GM12878 (cell line): Measurements from ENCODE around the gene TNFSF13. TPM values are rescaled to one million over a fixed set of nuclear protein-coding genes. Genes with fewer than 3 reads are reported as not detected.

Source experiments
- CTCF ChIP-seq, 3 experiments: IDR thresholded peaks in 2 of 3; conservative IDR thresholded peaks in 1 of 3; 2 replicates each; pipeline ENCODE4 v1.5.1; 2011; ENCODE audit warnings: low read depth in 3 of 3, low read length in 3 of 3, mild to moderate bottlenecking in 3 of 3, control low read depth in 2 of 3, moderate library complexity in 2 of 3, inconsistent platforms in 1 of 3, mixed read lengths in 1 of 3; ENCODE audit not compliant: control insufficient read depth in 2 of 3, insufficient read depth in 1 of 3; ENCODE audit errors: extremely low read depth in 1 of 3
- CUX1 ChIP-seq: IDR thresholded peaks from 2 replicates; pipeline ENCODE4 v1.6.1; 2012; ENCODE audit warnings: improper control_type of control experiment, low read depth, low read length; ENCODE audit not compliant: insufficient replicate concordance
- DPF2 ChIP-seq: fragments of 450-650 bp; IDR thresholded peaks from 2 replicates; pipeline ENCODE4 v1.6.1; 2017; ENCODE audit warnings: mild to moderate bottlenecking
- EED ChIP-seq: sonication (generic); IDR thresholded peaks from 2 replicates; pipeline ENCODE4 v1.6.1; 2016; ENCODE audit warnings: antibody characterized with exemption, low read depth
- FOS ChIP-seq: IDR thresholded peaks from 3 replicates; pipeline ENCODE4 v1.6.1; 2011; ENCODE audit warnings: borderline replicate concordance; ENCODE audit not compliant: insufficient read length; ENCODE audit errors: extremely low read depth
- KLF5 ChIP-seq: fragments of 450-650 bp; IDR thresholded peaks from 2 replicates; pipeline ENCODE4 v1.6.1; 2014; ENCODE audit warnings: mild to moderate bottlenecking; ENCODE audit not compliant: partially characterized antibody
- MEF2B ChIP-seq: fragments of 450-650 bp; IDR thresholded peaks from 2 replicates; pipeline ENCODE4 v1.6.1; 2018; ENCODE audit warnings: mild to moderate bottlenecking, moderate library complexity; ENCODE audit not compliant: partially characterized antibody, poor library complexity, severe bottlenecking
- MTA2 ChIP-seq: fragments of 450-650 bp; IDR thresholded peaks from 2 replicates; pipeline ENCODE4 v1.6.1; 2016; ENCODE audit warnings: low read depth, mild to moderate bottlenecking, moderate library complexity
- MTA3 ChIP-seq: IDR thresholded peaks from 2 replicates; pipeline ENCODE4 v1.6.1; 2012; ENCODE audit warnings: low read length, inconsistent platforms, borderline replicate concordance
- MYB ChIP-seq: fragments of 150-350 bp; IDR thresholded peaks from 2 replicates; pipeline ENCODE4 v1.6.1; 2014; ENCODE audit warnings: mild to moderate bottlenecking, low read depth, low read length, borderline replicate concordance
- PKNOX1 ChIP-seq: fragments of 450-650 bp; IDR thresholded peaks from 2 replicates; pipeline ENCODE4 v1.6.1; 2016; ENCODE audit warnings: mild to moderate bottlenecking
- TAF1 ChIP-seq: IDR thresholded peaks from 2 replicates; pipeline ENCODE4 v1.6.1; 2011; ENCODE audit warnings: mild to moderate bottlenecking, low read depth, low read length, borderline replicate concordance
- TCF12 ChIP-seq: IDR thresholded peaks from 2 replicates; pipeline ENCODE4 v1.6.1; 2011; ENCODE audit warnings: low read depth, mild to moderate bottlenecking, low read length
- ZNF592 ChIP-seq: fragments of 450-650 bp; IDR thresholded peaks from 2 replicates; pipeline ENCODE4 v1.6.1; 2017; ENCODE audit warnings: mild to moderate bottlenecking, moderate library complexity
- ZSCAN29 ChIP-seq: fragments of 450-650 bp; IDR thresholded peaks from 2 replicates; pipeline ENCODE4 v1.6.1; 2017; ENCODE audit warnings: mild to moderate bottlenecking, moderate library complexity
- polyA plus RNA-seq, 11 experiments: library from polyadenylated mRNA; depleted of rRNA in 4 of 11; unstranded in 6 of 11; stranded (reverse) in 5 of 11; fragments of >200 nt; fragmentation: Nextera tagmentation in 4 of 11; fragmentation: Illumina TruSeq in 1 of 11; extraction: Ambion mirVana in 4 of 11; extraction: Trizol in 1 of 11; gene quantifications; 1 replicate in 1 of 11; 2 replicates in 10 of 11; pipeline versions ENCODE4 v1.2.1 to v1.2.3, GENCODE V29; 2011 to 2016; ENCODE audit warnings: inconsistent platforms in 2 of 11, missing spikeins in 2 of 11, low read depth in 1 of 11
- total RNA-seq, 4 experiments: library from RNA; depleted of rRNA in 3 of 4; stranded (reverse); fragments of >200 nt in 3 of 4; fragmentation: Illumina TruSeq in 1 of 4; extraction: Trizol in 1 of 4; gene quantifications; 2 replicates each; pipeline versions ENCODE4 v1.2.1 to v1.2.3, GENCODE V29; 2013 to 2021

Gene TNFSF13
- total and polyA plus RNA-seq, 10 of the 15 experiments (the other 5 are each of a cell fraction or from before 2014, with no cell fraction given), result 0.56 to 14.6 (median 9.7) TPM

- peak; percentile 97 for TF ChIP-seq TAF1
- TF ChIP-seq MTA2, result no peak; the same call in 1 of the 2 replicates
- TF ChIP-seq ZNF592, result no peak
- no peak for TF ChIP-seq MYB
- no peak for TF ChIP-seq FOS
- TF ChIP-seq TCF12, result no peak
- no peak for TF ChIP-seq DPF2
- TF ChIP-seq MEF2B, result peak; percentile 23
- peak; percentile 50 for TF ChIP-seq PKNOX1
- TF ChIP-seq MTA3, result peak; percentile 92; the same call in 1 of the 2 replicates
- TF ChIP-seq ZSCAN29, result no peak
- TF ChIP-seq EED, result peak; percentile 9; the same call in 1 of the 2 replicates
- no peak for TF ChIP-seq CTCF (IDR thresholded peaks at IDR 0.05 in 2 of 3, conservative IDR thresholded peaks at IDR 0.05 in 1 of 3; ENCODE audit: control insufficient read depth in 2 of 3, extremely low read depth in 1 of 3, insufficient read depth in 1 of 3, low read depth in 3 of 3, low read length in 3 of 3)
- no peak for TF ChIP-seq CUX1
- no peak for TF ChIP-seq KLF5
These were observed 24.9 kb downstream of the TNFSF13 start, which contains the start of gene MPDU1 (continued) for GRCh38 chr17:7583253-7584109.
